K562 (cell line): ENCODE data around the gene HOXA11. TPM values are rescaled to one million over a fixed set of nuclear protein-coding genes. Genes with fewer than 3 reads are reported as not detected.

Source experiments
- ATAC-seq: fragments of 200-7000 bp; cut with Tn5 transposase; 3 replicates; pipeline ENCODE4 v1.9.1; 2020; ENCODE audit warnings: moderate library complexity
- BruUV-seq: library from RNA; stranded (reverse); fragments of 400-500 nt; replicated peaks from 2 replicates; lab custom pipeline; 2021; lab: Mats Ljungman, UMichigan
- CTCF ChIA-PET: fragments of 300-600 bp; formaldehyde crosslinking; extraction: SDS; loops from one replicate; lab custom pipeline; 2021; ENCODE audit warnings: low intra/inter-chr PET ratio; lab: Yijun Ruan, JAX
- POLR2A ChIA-PET: fragments of 300-600, 350-650 bp; sonication (Branson Sonifier 250); formaldehyde crosslinking; extraction: SDS; loops from one replicate; lab custom pipeline; 2021; ENCODE audit warnings: antibody characterized with exemption, inconsistent platforms; lab: Yijun Ruan, JAX
- DNase-seq, 4 experiments: peaks; one replicate each; pipeline versions ENCODE4 v3.0.0 to v3.0.0-alpha.2; 2011 to 2018; ENCODE audit warnings: low spot score in 3 of 4, mixed read lengths in 3 of 4; ENCODE audit errors: extremely low read depth in 1 of 4
- FAIRE-seq: peaks from 2 replicates; lab custom pipeline; 2011; peaks lifted over from hg19 to GRCh38; lab: Jason Lieb, UNC
- H2AFZ ChIP-seq: 2 replicates; pipeline ENCODE4 v1.6.0; 2011; ENCODE audit warnings: low read depth, low read length, control low read depth, inconsistent platforms
- H3K27ac ChIP-seq: fragments of 200-600 bp; 3 replicates; pipeline ENCODE4 v1.8.0; 2011; ENCODE audit warnings: low read depth, mild to moderate bottlenecking, control low read depth, inconsistent platforms, low read length, moderate library complexity, mixed read lengths; ENCODE audit errors: extremely low read depth
- H3K27me3 ChIP-seq, 2 experiments: fragments of 300-600 bp in 1 of 2; 2 replicates in 1 of 2; 3 replicates in 1 of 2; pipeline versions ENCODE4 v1.6.0 to v1.8.0; 2011; ENCODE audit warnings: inconsistent platforms in 2 of 2, low read length in 2 of 2, mild to moderate bottlenecking in 1 of 2, mixed read lengths in 1 of 2, moderate library complexity in 1 of 2; ENCODE audit not compliant: control insufficient read depth in 2 of 2, insufficient read depth in 2 of 2
- H3K36me3 ChIP-seq: fragments of 300-600 bp; 3 replicates; pipeline ENCODE4 v1.8.0; 2011; ENCODE audit warnings: mild to moderate bottlenecking, low read length, inconsistent platforms; ENCODE audit not compliant: control insufficient read depth, insufficient read depth
- H3K4me1 ChIP-seq, 2 experiments: fragments of 200-600 bp in 1 of 2; replicated peaks in 1 of 2; 2 replicates in 1 of 2; 3 replicates in 1 of 2; pipeline versions ENCODE4 v1.5.1 to v1.8.0; 2011; ENCODE audit warnings: inconsistent platforms in 2 of 2, low read length in 2 of 2, mild to moderate bottlenecking in 1 of 2, mixed read lengths in 1 of 2, moderate library complexity in 1 of 2; ENCODE audit not compliant: control insufficient read depth in 2 of 2, insufficient read depth in 2 of 2
- H3K4me2 ChIP-seq: 2 replicates; pipeline ENCODE4 v1.6.1; 2011; ENCODE audit warnings: low read length, control low read depth, inconsistent platforms, mixed read lengths; ENCODE audit not compliant: insufficient read depth
- H3K4me3 ChIP-seq: fragments of 200-600 bp; sonication (generic), shearing (Covaris generic); 2 replicates; pipeline ENCODE4 v1.5.1; 2016; ENCODE audit warnings: control low read depth, inconsistent platforms
- H3K79me2 ChIP-seq: fragments of 200-600 bp; 3 replicates; pipeline ENCODE4 v1.8.0; 2011; ENCODE audit warnings: low read length, inconsistent platforms; ENCODE audit not compliant: control insufficient read depth, insufficient read depth
- H3K9ac ChIP-seq, 2 experiments: 2 replicates each; pipeline versions ENCODE4 v1.6.0 to v1.6.1; 2011; ENCODE audit warnings: low read depth in 2 of 2, low read length in 2 of 2, control low read depth in 1 of 2, inconsistent platforms in 1 of 2, mild to moderate bottlenecking in 1 of 2, mixed read lengths in 1 of 2; ENCODE audit not compliant: insufficient read depth in 1 of 2
- H3K9me1 ChIP-seq: one replicate; pipeline ENCODE4 v1.6.0; 2011; ENCODE audit warnings: inconsistent platforms, mild to moderate bottlenecking, low read length, moderate library complexity; ENCODE audit not compliant: control insufficient read depth, insufficient read depth
- H3K9me3 ChIP-seq: replicated peaks from 2 replicates; pipeline ENCODE4 v1.5.1; 2011; ENCODE audit warnings: low read depth, low read length, inconsistent platforms; ENCODE audit not compliant: control insufficient read depth, insufficient read depth
- H4K20me1 ChIP-seq: replicated peaks from 2 replicates; pipeline ENCODE4 v1.6.1; 2011; ENCODE audit warnings: low read length, inconsistent platforms, mixed read lengths; ENCODE audit not compliant: control insufficient read depth, insufficient read depth
- BMI1 ChIP-seq: fragments of 150-350 bp; IDR thresholded peaks from 2 replicates; pipeline ENCODE4 v1.6.1; 2014; ENCODE audit warnings: low read length
- CBX8 ChIP-seq: fragments of 200-600 bp; sonication (generic); IDR thresholded peaks from 2 replicates; pipeline ENCODE4 v1.6.1; 2012; ENCODE audit warnings: borderline replicate concordance, mixed run types, low read depth, mild to moderate bottlenecking, moderate library complexity, mixed read lengths, low read length, control low read depth, inconsistent platforms; ENCODE audit not compliant: poor library complexity, severe bottlenecking; ENCODE audit errors: extremely low read depth
- ETS2 ChIP-seq: IDR thresholded peaks from 2 replicates; pipeline ENCODE4 v1.6.1; 2016; ENCODE audit warnings: borderline replicate concordance, missing genetic modification characterization, mild to moderate bottlenecking, moderate library complexity, missing compliant biosample characterization; ENCODE audit not compliant: poor library complexity, severe bottlenecking
- FIP1L1 ChIP-seq: fragments of 200-400 bp; formaldehyde crosslinking; IDR thresholded peaks from 2 replicates; pipeline ENCODE4 v1.6.1; 2018; ENCODE audit warnings: mild to moderate bottlenecking, low read depth, low read length; ENCODE audit not compliant: poor library complexity, severe bottlenecking
- IRF2 ChIP-seq: sonication (generic); formaldehyde crosslinking; IDR thresholded peaks from 2 replicates; pipeline ENCODE4 v1.8.1; 2022; ENCODE audit warnings: mild to moderate bottlenecking, missing genetic modification reagents
- PHF21A ChIP-seq: fragments of 450-650 bp; IDR thresholded peaks from 2 replicates; pipeline ENCODE4 v1.6.1; 2017; ENCODE audit warnings: low read depth, borderline replicate concordance
- PYGO2 ChIP-seq: fragments of 450-650 bp; IDR thresholded peaks from 2 replicates; pipeline ENCODE4 v1.6.1; 2016; ENCODE audit warnings: mild to moderate bottlenecking, missing genetic modification characterization, moderate library complexity, missing compliant biosample characterization
- SMARCA5 ChIP-seq: fragments of 450-650 bp; IDR thresholded peaks from 2 replicates; pipeline ENCODE4 v1.6.1; 2016
- TFE3 ChIP-seq: fragments of 450-650 bp; formaldehyde crosslinking; IDR thresholded peaks from 2 replicates; pipeline ENCODE4 v1.4.0; 2020; ENCODE audit warnings: mild to moderate bottlenecking, mixed read lengths
- THAP7 ChIP-seq: fragments of 250-450 bp; sonication (Bioruptor Pico); IDR thresholded peaks from 2 replicates; pipeline ENCODE4 v1.5.0; 2021
- U2AF2 ChIP-seq: fragments of 200-400 bp; formaldehyde crosslinking; optimal IDR thresholded peaks from 2 replicates; pipeline ENCODE3; 2017; ENCODE audit warnings: low read depth, mild to moderate bottlenecking, low read length
- XRCC4 ChIP-seq: IDR thresholded peaks from one replicate; pipeline ENCODE4 v1.6.1; 2011; ENCODE audit not compliant: insufficient read depth, insufficient read length; ENCODE audit errors: extremely low read depth
- ZBTB1 ChIP-seq: sonication (generic); formaldehyde crosslinking; IDR thresholded peaks from 2 replicates; pipeline ENCODE4 v1.8.1; 2023; ENCODE audit warnings: missing genetic modification reagents, low read depth, mild to moderate bottlenecking, borderline replicate concordance
- ZNF311 ChIP-seq: fragments of 250-450 bp; sonication (Bioruptor Pico); IDR thresholded peaks from 2 replicates; pipeline ENCODE4 v1.4.0; 2020; ENCODE audit warnings: mild to moderate bottlenecking, moderate library complexity
- ZNF584 ChIP-seq: fragments of 200-800 bp; sonication (Bioruptor generic); IDR thresholded peaks from 2 replicates; pipeline ENCODE4 v1.6.1; 2016; ENCODE audit warnings: low read depth, mild to moderate bottlenecking, missing genetic modification characterization, missing compliant biosample characterization
- ZNF75A ChIP-seq: fragments of 450-650 bp; formaldehyde crosslinking; IDR thresholded peaks from 2 replicates; pipeline ENCODE4 v1.4.0; 2020; ENCODE audit warnings: mild to moderate bottlenecking
- WGBS: fragments of 100-300 bp; shearing (Covaris generic); methylation state at CpG from one replicate; pipeline ENCODE4 v1.1.6; 2016; ENCODE audit warnings: low coverage, mixed read lengths; ENCODE audit not compliant: insufficient coverage; ENCODE audit errors: missing lambda C conversion rate; 5-methylcytosine and 5-hydroxymethylcytosine counted together
- in situ Hi-C: fragments of 300-500 bp; cut with MboI; formaldehyde crosslinking; loops from 4 replicates; pipeline ENCODE4 v1.15.0; 2018; ENCODE audit warnings: inconsistent platforms, mixed read lengths
- intact Hi-C: fragments of 100-400 bp; cut with micrococcal nuclease; formaldehyde crosslinking; loops from 2 replicates; pipeline ENCODE4 v1.14.2; 2022
- polyA plus RNA-seq, 8 experiments: library from polyadenylated mRNA; depleted of rRNA in 4 of 8; stranded (reverse) in 5 of 8; unstranded in 3 of 8; fragments of >200 nt; fragmentation: Nextera tagmentation in 2 of 8; fragmentation: Illumina TruSeq in 1 of 8; extraction: Ambion mirVana in 2 of 8; extraction: Trizol in 1 of 8; gene quantifications; 2 replicates each; pipeline versions ENCODE4 v1.2.1 to v1.2.3, GENCODE V29; 2011 to 2014; ENCODE audit warnings: inconsistent platforms in 1 of 8, missing spikeins in 1 of 8
- total RNA-seq, 7 experiments: library from RNA; depleted of rRNA in 6 of 7; stranded (reverse); fragments of >200 nt in 6 of 7; fragmentation: Illumina TruSeq in 2 of 7; extraction: Trizol in 2 of 7; gene quantifications; 2 replicates each; pipeline versions ENCODE4 v1.2.1 to v1.2.3, GENCODE V29; 2011 to 2021; ENCODE audit warnings: low replicate concordance in 1 of 7
- TF ChIP-seq, protein P1 (sequence below): fragments of 250-450 bp; sonication (Bioruptor Pico); IDR thresholded peaks from 2 replicates; pipeline ENCODE4 v1.4.0; 2020; ENCODE audit warnings: mild to moderate bottlenecking

The HOXA11 gene
- total and polyA plus RNA-seq, 9 of the 15 experiments (the other 6 are each of a cell fraction or from before 2014, with no cell fraction given): not detected

GRCh38 chr7:27167916-27168264, 17.1 kb downstream of the HOXA11 start:
- Histone ChIP-seq H3K9me1 (no peaks in the 10 kb centered on the region), H4K20me1 (no peaks in the 10 kb centered on the region), H3K9me3 (no peaks in the 10 kb centered on the region), H3K27ac (no peak overlapping the region), H3K36me3 (no peaks in the 10 kb centered on the region), H3K27me3 (peaks cover 35 to 79% of the 10 kb centered on the region in 2 experiments), H3K4me1 (peaks cover 0 to 13% of the 10 kb centered on the region in 2 experiments; a peak in 2 of 5 replicates), H3K4me3 (no peak overlapping the region), H3K4me2 (no peak overlapping the region), H3K9ac (no peak overlapping the region), H2AFZ (no peak overlapping the region), H3K79me2 (no peaks in the 10 kb centered on the region)
- in situ Hi-C loops: loop anchor here (5.0 to 25.0 kb wide), 4 partner anchors 656 to 1281 kb away; no protein-coding TSS in a partner anchor
- BruUV-seq: no TSS peak
- POLR2A ChIA-PET: no interaction called here
- CTCF ChIA-PET: no interaction called here
- intact Hi-C loops: no loop called here
- FAIRE-seq: no peak
- no peak for ATAC-seq
- 8% methylated on average over 4 of the region's 4 CpGs for WGBS
- DNase-seq: no peak
- TF ChIP-seq XRCC4 (no peak), TFE3 (CRISPR knock-in tag) (no peak), ZNF584 (no peak), PHF21A (no peak), PYGO2 (tag) (no peak), BMI1 (no peak), THAP7 (CRISPR knock-in tag) (no peak), SMARCA5 (no peak), IRF2 (no peak), U2AF2 (no peak), CBX8 (no peak), FIP1L1 (no peak), ZNF75A (CRISPR knock-in tag) (no peak), ETS2 (tag) (no peak), ZNF311 (CRISPR knock-in tag) (no peak), ZBTB1 (CRISPR knock-in tag) (no peak)
- TF ChIP-seq, protein P1, sequence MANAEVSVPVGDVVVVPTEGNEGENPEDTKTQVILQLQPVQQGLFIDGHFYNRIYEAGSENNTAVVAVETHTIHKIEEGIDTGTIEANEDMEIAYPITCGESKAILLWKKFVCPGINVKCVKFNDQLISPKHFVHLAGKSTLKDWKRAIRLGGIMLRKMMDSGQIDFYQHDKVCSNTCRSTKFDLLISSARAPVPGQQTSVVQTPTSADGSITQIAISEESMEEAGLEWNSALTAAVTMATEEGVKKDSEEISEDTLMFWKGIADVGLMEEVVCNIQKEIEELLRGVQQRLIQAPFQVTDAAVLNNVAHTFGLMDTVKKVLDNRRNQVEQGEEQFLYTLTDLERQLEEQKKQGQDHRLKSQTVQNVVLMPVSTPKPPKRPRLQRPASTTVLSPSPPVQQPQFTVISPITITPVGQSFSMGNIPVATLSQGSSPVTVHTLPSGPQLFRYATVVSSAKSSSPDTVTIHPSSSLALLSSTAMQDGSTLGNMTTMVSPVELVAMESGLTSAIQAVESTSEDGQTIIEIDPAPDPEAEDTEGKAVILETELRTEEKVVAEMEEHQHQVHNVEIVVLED: no peak
